K562 (cell line): ENCODE data around the gene TENT4A. TPM values are rescaled to one million over a fixed set of nuclear protein-coding genes. Genes with fewer than 3 reads are reported as not detected.

Experiments
- ATAC-seq: fragments of 200-7000 bp; cut with Tn5 transposase; 3 replicates; pipeline ENCODE4 v1.9.1; 2020; ENCODE audit warnings: moderate library complexity
- BruUV-seq: library from RNA; stranded (reverse); fragments of 400-500 nt; replicated peaks from 2 replicates; lab custom pipeline; 2021; lab: Mats Ljungman, UMichigan
- CTCF ChIA-PET: fragments of 300-600 bp; formaldehyde crosslinking; extraction: SDS; loops from one replicate; lab custom pipeline; 2021; ENCODE audit warnings: low intra/inter-chr PET ratio; lab: Yijun Ruan, JAX
- POLR2A ChIA-PET: fragments of 300-600, 350-650 bp; sonication (Branson Sonifier 250); formaldehyde crosslinking; extraction: SDS; loops from one replicate; lab custom pipeline; 2021; ENCODE audit warnings: antibody characterized with exemption, inconsistent platforms; lab: Yijun Ruan, JAX
- DNase-seq, 4 experiments: peaks; one replicate each; pipeline versions ENCODE4 v3.0.0 to v3.0.0-alpha.2; 2011 to 2018; ENCODE audit warnings: low spot score in 3 of 4, mixed read lengths in 3 of 4; ENCODE audit errors: extremely low read depth in 1 of 4
- FAIRE-seq: peaks from 2 replicates; lab custom pipeline; 2011; peaks lifted over from hg19 to GRCh38; lab: Jason Lieb, UNC
- H2AFZ ChIP-seq: 2 replicates; pipeline ENCODE4 v1.6.0; 2011; ENCODE audit warnings: low read depth, low read length, control low read depth, inconsistent platforms
- H3K27ac ChIP-seq: fragments of 200-600 bp; 3 replicates; pipeline ENCODE4 v1.8.0; 2011; ENCODE audit warnings: low read depth, mild to moderate bottlenecking, control low read depth, inconsistent platforms, low read length, moderate library complexity, mixed read lengths; ENCODE audit errors: extremely low read depth
- H3K27me3 ChIP-seq, 2 experiments: fragments of 300-600 bp in 1 of 2; 2 replicates in 1 of 2; 3 replicates in 1 of 2; pipeline versions ENCODE4 v1.6.0 to v1.8.0; 2011; ENCODE audit warnings: inconsistent platforms in 2 of 2, low read length in 2 of 2, mild to moderate bottlenecking in 1 of 2, mixed read lengths in 1 of 2, moderate library complexity in 1 of 2; ENCODE audit not compliant: control insufficient read depth in 2 of 2, insufficient read depth in 2 of 2
- H3K36me3 ChIP-seq: fragments of 300-600 bp; 3 replicates; pipeline ENCODE4 v1.8.0; 2011; ENCODE audit warnings: mild to moderate bottlenecking, low read length, inconsistent platforms; ENCODE audit not compliant: control insufficient read depth, insufficient read depth
- H3K4me1 ChIP-seq, 2 experiments: fragments of 200-600 bp in 1 of 2; replicated peaks in 1 of 2; 2 replicates in 1 of 2; 3 replicates in 1 of 2; pipeline versions ENCODE4 v1.5.1 to v1.8.0; 2011; ENCODE audit warnings: inconsistent platforms in 2 of 2, low read length in 2 of 2, mild to moderate bottlenecking in 1 of 2, mixed read lengths in 1 of 2, moderate library complexity in 1 of 2; ENCODE audit not compliant: control insufficient read depth in 2 of 2, insufficient read depth in 2 of 2
- H3K4me2 ChIP-seq: 2 replicates; pipeline ENCODE4 v1.6.1; 2011; ENCODE audit warnings: low read length, control low read depth, inconsistent platforms, mixed read lengths; ENCODE audit not compliant: insufficient read depth
- H3K4me3 ChIP-seq: fragments of 200-600 bp; sonication (generic), shearing (Covaris generic); 2 replicates; pipeline ENCODE4 v1.5.1; 2016; ENCODE audit warnings: control low read depth, inconsistent platforms
- H3K79me2 ChIP-seq: fragments of 200-600 bp; 3 replicates; pipeline ENCODE4 v1.8.0; 2011; ENCODE audit warnings: low read length, inconsistent platforms; ENCODE audit not compliant: control insufficient read depth, insufficient read depth
- H3K9ac ChIP-seq, 2 experiments: 2 replicates each; pipeline versions ENCODE4 v1.6.0 to v1.6.1; 2011; ENCODE audit warnings: low read depth in 2 of 2, low read length in 2 of 2, control low read depth in 1 of 2, inconsistent platforms in 1 of 2, mild to moderate bottlenecking in 1 of 2, mixed read lengths in 1 of 2; ENCODE audit not compliant: insufficient read depth in 1 of 2
- H3K9me1 ChIP-seq: one replicate; pipeline ENCODE4 v1.6.0; 2011; ENCODE audit warnings: inconsistent platforms, mild to moderate bottlenecking, low read length, moderate library complexity; ENCODE audit not compliant: control insufficient read depth, insufficient read depth
- H3K9me3 ChIP-seq: replicated peaks from 2 replicates; pipeline ENCODE4 v1.5.1; 2011; ENCODE audit warnings: low read depth, low read length, inconsistent platforms; ENCODE audit not compliant: control insufficient read depth, insufficient read depth
- H4K20me1 ChIP-seq: replicated peaks from 2 replicates; pipeline ENCODE4 v1.6.1; 2011; ENCODE audit warnings: low read length, inconsistent platforms, mixed read lengths; ENCODE audit not compliant: control insufficient read depth, insufficient read depth
- BCOR ChIP-seq: fragments of 450-650 bp; IDR thresholded peaks from 2 replicates; pipeline ENCODE4 v1.6.1; 2016
- FOXA3 ChIP-seq, 2 experiments: fragments of 450-650 bp in 1 of 2; sonication (generic) in 1 of 2; formaldehyde crosslinking; IDR thresholded peaks in 1 of 2; conservative IDR thresholded peaks in 1 of 2; 2 replicates each; pipeline versions ENCODE4 v1.4.0 to v1.8.0; 2020 to 2022; ENCODE audit warnings: mild to moderate bottlenecking in 2 of 2, missing genetic modification reagents in 1 of 2
- MYBL2 ChIP-seq, 2 experiments: fragments of 450-650 bp in 1 of 2; sonication (generic) in 1 of 2; formaldehyde crosslinking in 1 of 2; IDR thresholded peaks; 2 replicates each; pipeline versions ENCODE4 v1.6.1 to v1.8.1; 2017 to 2022; ENCODE audit warnings: borderline replicate concordance in 1 of 2, inconsistent platforms in 1 of 2, low read depth in 1 of 2, mild to moderate bottlenecking in 1 of 2, missing genetic modification reagents in 1 of 2, moderate library complexity in 1 of 2
- OTX1 ChIP-seq: fragments of 450-650 bp; formaldehyde crosslinking; IDR thresholded peaks from 2 replicates; pipeline ENCODE4 v1.4.0; 2022; ENCODE audit warnings: mild to moderate bottlenecking
- RBM25 ChIP-seq: fragments of 200-400 bp; formaldehyde crosslinking; IDR thresholded peaks from 2 replicates; pipeline ENCODE4 v1.6.1; 2018; ENCODE audit warnings: low read length, low read depth, moderate library complexity; ENCODE audit not compliant: severe bottlenecking
- TEAD4 ChIP-seq, 2 experiments: sonication (generic) in 1 of 2; formaldehyde crosslinking in 1 of 2; IDR thresholded peaks; 2 replicates each; pipeline versions ENCODE4 v1.6.1 to v1.8.0; 2012 to 2022; ENCODE audit warnings: borderline replicate concordance in 1 of 2, inconsistent platforms in 1 of 2, low read length in 1 of 2, mild to moderate bottlenecking in 1 of 2, missing genetic modification reagents in 1 of 2
- ZC3H8 ChIP-seq: fragments of 450-650 bp; IDR thresholded peaks from 2 replicates; pipeline ENCODE4 v1.6.1; 2017
- WGBS: fragments of 100-300 bp; shearing (Covaris generic); methylation state at CpG from one replicate; pipeline ENCODE4 v1.1.6; 2016; ENCODE audit warnings: low coverage, mixed read lengths; ENCODE audit not compliant: insufficient coverage; ENCODE audit errors: missing lambda C conversion rate; 5-methylcytosine and 5-hydroxymethylcytosine counted together
- in situ Hi-C: fragments of 300-500 bp; cut with MboI; formaldehyde crosslinking; loops from 4 replicates; pipeline ENCODE4 v1.15.0; 2018; ENCODE audit warnings: inconsistent platforms, mixed read lengths
- intact Hi-C: fragments of 100-400 bp; cut with micrococcal nuclease; formaldehyde crosslinking; loops from 2 replicates; pipeline ENCODE4 v1.14.2; 2022
- polyA plus RNA-seq, 8 experiments: library from polyadenylated mRNA; depleted of rRNA in 4 of 8; stranded (reverse) in 5 of 8; unstranded in 3 of 8; fragments of >200 nt; fragmentation: Nextera tagmentation in 2 of 8; fragmentation: Illumina TruSeq in 1 of 8; extraction: Ambion mirVana in 2 of 8; extraction: Trizol in 1 of 8; gene quantifications; 2 replicates each; pipeline versions ENCODE4 v1.2.1 to v1.2.3, GENCODE V29; 2011 to 2014; ENCODE audit warnings: inconsistent platforms in 1 of 8, missing spikeins in 1 of 8
- total RNA-seq, 7 experiments: library from RNA; depleted of rRNA in 6 of 7; stranded (reverse); fragments of >200 nt in 6 of 7; fragmentation: Illumina TruSeq in 2 of 7; extraction: Trizol in 2 of 7; gene quantifications; 2 replicates each; pipeline versions ENCODE4 v1.2.1 to v1.2.3, GENCODE V29; 2011 to 2021; ENCODE audit warnings: low replicate concordance in 1 of 7
- TF ChIP-seq, protein P1 (sequence below): sonication (generic); formaldehyde crosslinking; IDR thresholded peaks from 2 replicates; pipeline ENCODE4 v1.8.0; 2022; ENCODE audit warnings: missing genetic modification reagents, mild to moderate bottlenecking, borderline replicate concordance
- TF ChIP-seq, protein P2 (sequence below): sonication (generic); formaldehyde crosslinking; IDR thresholded peaks from 2 replicates; pipeline ENCODE4 v1.8.0; 2022; ENCODE audit warnings: missing genetic modification reagents, mild to moderate bottlenecking, moderate library complexity, borderline replicate concordance

The TENT4A gene
- total and polyA plus RNA-seq, 9 of the 15 experiments (the other 6 are each of a cell fraction or from before 2014, with no cell fraction given): 1.3 to 27.3 (median 13.0) TPM

DNA sequence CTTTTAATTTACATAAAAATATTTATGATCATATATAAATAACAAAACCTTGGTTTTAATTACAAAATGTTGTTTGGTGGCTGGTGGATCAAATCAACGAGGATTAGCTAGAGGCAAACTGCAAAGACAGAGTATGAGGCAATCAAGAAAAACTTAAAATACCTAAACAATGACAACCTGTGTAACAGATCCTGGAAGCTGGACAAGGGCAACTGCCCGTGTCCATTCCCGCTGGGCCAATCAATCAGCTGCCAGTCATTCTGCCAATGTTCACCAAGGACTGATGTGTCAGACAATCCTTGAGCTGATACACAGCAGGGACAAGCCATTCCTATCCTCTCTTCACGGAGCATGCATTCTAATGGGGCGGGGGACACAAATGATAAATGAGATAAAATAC, 3.2 kb upstream of the TENT4A start:
- FAIRE-seq: no peak
- no peak overlapping the region for H3K9ac ChIP-seq
- H2AFZ ChIP-seq: no peak overlapping the region
- 58% methylated on average over 5 of the region's 5 CpGs for WGBS
- H3K9me1 ChIP-seq: no peaks in the 10 kb centered on the region
- peaks cover 6% of the 10 kb centered on the region; the same call in 1 of the 2 replicates for H4K20me1 ChIP-seq
- peaks cover 0 to 6% of the 10 kb centered on the region in 2 experiments; a peak in 1 of 5 replicates for H3K27me3 ChIP-seq
- no peak overlapping the region for H3K4me2 ChIP-seq
- intact Hi-C loops (loop anchor here (10.0 kb wide), 1 partner anchor 335 kb away; the partner anchor contains the start of gene MED10), in situ Hi-C loops (no loop called here)
- no peak for DNase-seq
- TF ChIP-seq MYBL2 (IDR thresholded peaks at IDR 0.05; ENCODE audit: low read depth) (no peak), MYBL2 (CRISPR knock-in tag; IDR thresholded peaks at IDR 0.05; ENCODE audit: borderline replicate concordance) (no peak)
- H3K36me3 ChIP-seq: no peaks in the 10 kb centered on the region
- no peak overlapping the region for H3K27ac ChIP-seq
- no peak for ATAC-seq
- H3K79me2 ChIP-seq: peaks cover 10% of the 10 kb centered on the region
- ChIA-PET POLR2A (no interaction called here), CTCF (no interaction called here)
- no peak overlapping the region for H3K4me3 ChIP-seq
- no TSS peak for BruUV-seq
- H3K9me3 ChIP-seq: no peaks in the 10 kb centered on the region
- H3K4me1 ChIP-seq: peaks cover 6 to 19% of the 10 kb centered on the region in 2 experiments; a peak in 4 of 5 replicates

DNA sequence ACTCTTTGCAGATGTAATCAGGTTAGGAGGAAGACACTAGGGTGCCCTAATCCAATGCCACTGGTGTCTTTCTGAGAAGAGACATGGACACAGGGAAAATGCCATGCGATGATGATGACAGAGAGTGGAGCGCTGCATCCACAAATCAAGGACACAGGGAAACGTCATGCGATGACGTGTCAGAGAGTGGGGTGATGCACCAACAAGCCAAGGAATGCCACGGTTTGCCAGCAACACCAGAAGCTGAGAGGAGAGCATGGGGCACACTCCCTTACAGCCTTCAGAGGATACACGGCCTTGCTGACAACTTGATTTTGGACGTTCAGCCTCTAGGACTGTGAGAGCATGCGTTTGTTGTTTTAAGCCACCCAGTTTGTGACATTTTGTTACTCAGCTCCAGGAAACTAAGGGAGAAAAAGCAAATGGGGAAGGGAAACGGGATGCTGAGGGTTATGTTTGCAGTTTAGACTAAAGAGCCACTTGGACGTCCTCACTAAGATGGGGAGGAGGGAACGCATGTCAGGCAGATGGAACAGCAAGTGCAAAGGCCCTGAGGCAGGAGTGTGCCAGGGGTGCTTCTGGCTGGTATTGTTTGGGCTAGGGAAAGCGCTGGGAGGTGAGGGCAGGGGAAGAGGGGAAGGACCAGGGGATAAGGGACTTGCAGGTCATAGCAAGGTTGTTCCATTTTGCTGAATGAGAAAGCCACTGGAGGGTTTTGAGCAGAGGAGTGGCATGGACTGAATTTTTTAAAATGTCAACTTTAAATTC, 2.5 kb upstream of the TENT4A start:
- peak; percentile 62 for FAIRE-seq
- H3K9me3 ChIP-seq: no peaks in the 10 kb centered on the region
- ATAC-seq: no peak
- H4K20me1 ChIP-seq: peaks cover 13% of the 10 kb centered on the region
- H3K4me2 ChIP-seq: no peak overlapping the region
- peaks cover 4% of the 10 kb centered on the region; the same call in 1 of the 3 replicates for H3K36me3 ChIP-seq
- H3K27ac ChIP-seq: no peak overlapping the region
- peaks cover 0 to 4% of the 10 kb centered on the region in 2 experiments; a peak in 1 of 5 replicates for H3K27me3 ChIP-seq
- peaks cover 17% of the 10 kb centered on the region for H3K79me2 ChIP-seq
- intact Hi-C loops: loop anchor here (10.0 kb wide), 1 partner anchor 336 kb away; the partner anchor contains the start of gene MED10
- 65% methylated on average over 13 of the region's 13 CpGs for WGBS
- ChIA-PET CTCF (no interaction called here), POLR2A (interaction anchor here (0.6 kb wide), 1 partner anchor 358 kb away, joined by 5 read pairs; no protein-coding TSS in a partner anchor)
- no peak for DNase-seq
- in situ Hi-C loops: no loop called here
- no peak overlapping the region for H3K9ac ChIP-seq
- no peak overlapping the region for H2AFZ ChIP-seq
- BruUV-seq: no TSS peak
- no peak overlapping the region for H3K4me3 ChIP-seq
- peaks cover 12 to 23% of the 10 kb centered on the region in 2 experiments; a peak in 4 of 5 replicates for H3K4me1 ChIP-seq
- H3K9me1 ChIP-seq: no peaks in the 10 kb centered on the region
- TF ChIP-seq OTX1 (no peak), TEAD4 (IDR thresholded peaks at IDR 0.05; ENCODE audit: low read length) (no peak), TEAD4 (CRISPR knock-in tag; IDR thresholded peaks at IDR 0.05; ENCODE audit: borderline replicate concordance) (0 out of 2 replicates have a peak, but pooled peaks have one; percentile 67), FOXA3 (CRISPR knock-in tag; conservative IDR thresholded peaks at IDR 0.05 in 1 of 2, IDR thresholded peaks at IDR 0.05 in 1 of 2) (0 out of 4 replicates have a peak, but pooled peaks of 1 of the 2 experiments have one; percentile 31), RBM25 (peak; percentile 73), ZC3H8 (no peak), BCOR (peak; percentile 69; the same call in 1 of the 2 replicates)
- TF ChIP-seq, protein P1, sequence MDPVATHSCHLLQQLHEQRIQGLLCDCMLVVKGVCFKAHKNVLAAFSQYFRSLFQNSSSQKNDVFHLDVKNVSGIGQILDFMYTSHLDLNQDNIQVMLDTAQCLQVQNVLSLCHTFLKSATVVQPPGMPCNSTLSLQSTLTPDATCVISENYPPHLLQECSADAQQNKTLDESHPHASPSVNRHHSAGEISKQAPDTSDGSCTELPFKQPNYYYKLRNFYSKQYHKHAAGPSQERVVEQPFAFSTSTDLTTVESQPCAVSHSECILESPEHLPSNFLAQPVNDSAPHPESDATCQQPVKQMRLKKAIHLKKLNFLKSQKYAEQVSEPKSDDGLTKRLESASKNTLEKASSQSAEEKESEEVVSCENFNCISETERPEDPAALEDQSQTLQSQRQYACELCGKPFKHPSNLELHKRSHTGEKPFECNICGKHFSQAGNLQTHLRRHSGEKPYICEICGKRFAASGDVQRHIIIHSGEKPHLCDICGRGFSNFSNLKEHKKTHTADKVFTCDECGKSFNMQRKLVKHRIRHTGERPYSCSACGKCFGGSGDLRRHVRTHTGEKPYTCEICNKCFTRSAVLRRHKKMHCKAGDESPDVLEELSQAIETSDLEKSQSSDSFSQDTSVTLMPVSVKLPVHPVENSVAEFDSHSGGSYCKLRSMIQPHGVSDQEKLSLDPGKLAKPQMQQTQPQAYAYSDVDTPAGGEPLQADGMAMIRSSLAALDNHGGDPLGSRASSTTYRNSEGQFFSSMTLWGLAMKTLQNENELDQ (CRISPR knock-in tag): no peak
- TF ChIP-seq, protein P2, sequence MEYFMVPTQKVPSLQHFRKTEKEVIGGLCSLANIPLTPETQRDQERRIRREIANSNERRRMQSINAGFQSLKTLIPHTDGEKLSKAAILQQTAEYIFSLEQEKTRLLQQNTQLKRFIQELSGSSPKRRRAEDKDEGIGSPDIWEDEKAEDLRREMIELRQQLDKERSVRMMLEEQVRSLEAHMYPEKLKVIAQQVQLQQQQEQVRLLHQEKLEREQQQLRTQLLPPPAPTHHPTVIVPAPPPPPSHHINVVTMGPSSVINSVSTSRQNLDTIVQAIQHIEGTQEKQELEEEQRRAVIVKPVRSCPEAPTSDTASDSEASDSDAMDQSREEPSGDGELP: no peak
